ENCODE data around the gene TBC1D9. TPM values are rescaled to one million over a fixed set of nuclear protein-coding genes. Genes with fewer than 3 reads are reported as not detected.

The TBC1D9 gene
- polyA plus RNA-seq, 4 donors, result 54.8 to 71.0 (median 67.1) TPM

DNA sequence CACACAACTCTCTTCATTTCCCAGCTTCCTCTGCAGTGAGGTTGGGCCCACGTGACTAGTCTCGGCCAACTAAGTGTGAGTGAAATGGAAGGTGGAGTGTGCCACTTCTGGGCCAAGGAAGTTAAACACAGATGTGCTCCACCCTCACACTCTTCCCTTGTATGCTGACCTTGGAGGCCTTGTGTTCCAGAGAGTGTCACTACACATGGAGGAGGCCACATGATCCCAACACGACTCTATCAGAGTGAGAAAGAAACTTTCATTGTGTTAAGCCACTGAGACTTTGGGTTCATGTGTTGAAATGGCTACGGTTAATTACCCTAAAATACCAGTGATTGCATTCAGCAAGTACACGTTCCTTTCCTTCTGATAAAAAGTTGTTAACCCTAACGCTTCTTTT, 55.1 kb downstream of the TBC1D9 start:
- DNase-seq (ENCODE audit: low read depth in 4 of 4, low spot score in 3 of 4), result no peak

DNA sequence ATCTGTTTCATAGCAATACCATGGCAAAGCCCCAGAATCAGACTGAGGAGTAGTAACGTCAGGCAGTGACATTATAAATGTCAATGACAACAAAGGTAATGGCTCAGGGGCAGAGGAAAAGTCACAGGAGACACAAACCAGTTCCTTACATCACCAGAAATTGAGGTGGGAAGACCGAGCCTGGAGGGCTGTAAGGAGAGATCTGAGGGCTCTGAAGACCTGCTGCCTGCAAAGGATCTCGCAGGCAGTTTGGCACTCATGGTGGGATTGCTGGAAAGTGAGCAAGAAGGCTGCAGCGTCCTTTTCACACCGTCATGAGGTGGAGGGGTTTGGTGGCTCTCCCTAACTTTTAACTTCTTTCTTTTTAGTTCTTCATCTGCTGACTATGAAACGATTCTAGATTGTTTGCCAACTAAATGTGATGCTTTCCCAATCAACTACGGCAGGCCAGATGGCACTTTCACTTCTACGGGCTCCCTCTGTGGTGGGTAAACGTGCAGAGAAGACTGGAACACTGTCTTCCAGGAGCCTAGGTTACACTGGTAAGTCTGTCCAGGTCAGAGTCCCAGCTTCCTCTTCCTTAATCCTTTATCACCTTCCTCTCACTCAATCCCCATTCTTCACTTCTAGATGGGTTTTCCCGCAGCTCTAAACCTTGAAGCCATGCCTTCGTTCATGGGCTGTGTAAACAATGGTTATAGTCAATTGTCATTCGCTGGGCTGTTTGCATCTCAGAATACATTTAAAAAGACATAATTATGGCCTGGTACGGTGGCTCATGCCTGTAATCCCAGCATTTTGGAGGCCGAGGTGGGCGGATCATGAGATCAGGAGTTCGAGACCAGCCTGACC, 58.2 kb downstream of the TBC1D9 start:
- DNase-seq (ENCODE audit: low read depth in 4 of 4, low spot score in 3 of 4), result no peak

DNA sequence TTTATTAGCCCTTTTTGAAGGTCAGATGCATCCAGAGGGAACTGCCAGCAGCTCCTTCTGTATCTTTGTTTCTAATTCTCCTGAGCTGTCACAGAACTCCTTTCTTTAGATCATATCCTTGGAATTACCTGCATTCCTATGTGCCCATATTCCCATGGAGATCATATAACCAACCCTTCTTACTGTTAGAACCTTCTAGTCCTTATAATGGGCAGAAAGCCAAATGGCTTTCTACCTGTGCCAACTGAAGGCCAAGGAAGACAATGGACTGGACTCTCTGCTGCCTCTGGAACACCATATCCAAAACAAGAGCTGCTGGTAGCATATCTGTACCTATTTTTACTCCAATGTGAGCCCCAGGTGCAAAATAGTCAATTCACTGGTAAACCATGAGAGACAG, 60.7 kb downstream of the TBC1D9 start:
- DNase-seq (ENCODE audit: low read depth in 4 of 4, low spot score in 3 of 4), result no peak

- no peak for DNase-seq (ENCODE audit: low read depth in 4 of 4, low spot score in 3 of 4)
Observed at GRCh38 chr4:140693562-140693961, 62.6 kb downstream of the TBC1D9 start.

- DNase-seq (ENCODE audit: low read depth in 4 of 4, low spot score in 3 of 4), result no peak
Observed at GRCh38 chr4:140691369-140691768, 64.8 kb downstream of the TBC1D9 start.

GRCh38 chr4:140690093-140690492, 66.1 kb downstream of the TBC1D9 start:
- no peak for DNase-seq (ENCODE audit: low read depth in 4 of 4, low spot score in 3 of 4)

DNA sequence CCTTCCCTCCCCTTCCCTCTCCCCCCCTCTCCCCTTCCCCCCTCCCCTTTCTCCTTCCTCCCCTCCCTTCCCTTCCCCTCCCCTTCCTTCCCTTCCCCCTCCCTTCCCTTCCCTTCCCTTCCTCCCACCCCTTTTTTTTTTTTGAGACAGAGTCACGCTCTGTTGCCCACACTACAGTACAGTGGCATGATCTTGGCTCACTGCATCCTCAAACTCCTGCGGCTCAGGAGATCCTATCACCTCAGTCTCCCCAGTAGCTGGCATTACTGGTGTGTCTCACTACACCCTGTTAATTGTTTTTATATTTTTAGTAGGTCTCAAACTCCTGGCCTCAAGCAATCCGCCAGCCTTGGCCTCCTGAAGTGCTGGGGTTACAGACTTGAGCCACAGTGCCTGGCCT, 66.6 kb downstream of the TBC1D9 start:
- DNase-seq (ENCODE audit: low read depth in 4 of 4, low spot score in 3 of 4), result peak in 1 of 4 donors; percentile 22

DNA sequence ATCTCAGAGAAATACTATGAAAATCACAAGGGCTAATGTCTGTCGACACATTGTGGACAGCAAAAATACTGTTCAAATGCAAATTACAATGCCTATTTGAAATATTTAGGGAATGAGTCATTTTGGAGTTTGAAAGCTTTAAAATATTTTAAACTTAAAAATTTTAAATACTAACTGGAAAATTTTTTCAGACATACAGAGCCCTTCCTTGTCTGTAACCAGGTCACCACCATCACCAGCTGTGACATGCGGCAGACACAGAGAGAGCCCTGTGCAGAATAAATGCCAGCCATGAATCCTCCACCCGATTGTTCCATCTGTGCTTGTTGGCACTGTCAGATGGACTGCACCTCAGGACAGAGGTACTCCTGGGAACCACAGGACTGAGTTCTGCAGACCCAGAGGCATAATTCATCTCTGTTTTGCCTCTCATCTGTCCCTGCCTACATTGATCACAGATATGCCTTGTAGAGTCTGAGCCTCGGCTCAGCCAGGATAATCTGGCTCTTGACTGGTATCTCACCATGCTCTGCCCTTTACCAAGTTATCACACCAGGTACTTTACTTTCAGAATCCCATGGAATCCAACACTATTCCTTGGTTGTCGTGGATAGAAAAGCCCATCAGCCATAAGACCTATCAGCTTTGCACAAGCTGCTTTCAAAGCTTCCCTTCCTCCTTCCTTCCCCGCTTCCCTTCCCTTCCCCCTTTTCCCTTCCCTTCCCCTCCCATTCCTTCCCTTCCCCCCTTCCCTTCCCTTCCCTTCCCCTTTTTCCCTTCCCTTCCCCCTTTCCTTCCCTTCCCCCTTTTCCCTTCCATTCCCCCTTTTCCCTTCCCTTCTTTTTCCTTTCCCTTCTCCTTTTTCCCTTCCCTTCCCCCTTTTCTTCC, 67.2 kb downstream of the TBC1D9 start:
- no peak for DNase-seq (ENCODE audit: low read depth in 4 of 4, low spot score in 3 of 4)

- DNase-seq (ENCODE audit: low read depth in 4 of 4, low spot score in 3 of 4), result no peak
Observed at GRCh38 chr4:140686796-140687195, 69.4 kb downstream of the TBC1D9 start.

DNA sequence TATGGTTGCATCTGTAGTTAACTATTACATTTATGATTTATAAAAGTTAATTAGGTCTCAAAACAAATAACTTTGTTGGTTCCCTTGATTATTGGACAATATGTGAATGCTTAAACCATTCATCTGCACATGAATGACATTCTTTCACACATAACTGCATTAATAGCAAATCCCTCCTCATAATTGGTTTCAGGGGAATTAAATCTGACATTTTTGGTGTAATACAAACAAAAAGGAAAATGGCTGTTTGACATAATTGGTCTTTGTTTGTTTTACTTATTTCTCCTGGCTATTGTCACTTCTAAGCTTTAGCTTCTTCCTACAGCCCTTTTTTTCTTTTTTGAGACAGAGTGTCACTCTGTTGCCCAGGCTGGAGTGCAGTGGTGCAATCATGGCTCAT, 71.9 kb downstream of the TBC1D9 start:
- no peak for DNase-seq (ENCODE audit: low read depth in 4 of 4, low spot score in 3 of 4)

DNA sequence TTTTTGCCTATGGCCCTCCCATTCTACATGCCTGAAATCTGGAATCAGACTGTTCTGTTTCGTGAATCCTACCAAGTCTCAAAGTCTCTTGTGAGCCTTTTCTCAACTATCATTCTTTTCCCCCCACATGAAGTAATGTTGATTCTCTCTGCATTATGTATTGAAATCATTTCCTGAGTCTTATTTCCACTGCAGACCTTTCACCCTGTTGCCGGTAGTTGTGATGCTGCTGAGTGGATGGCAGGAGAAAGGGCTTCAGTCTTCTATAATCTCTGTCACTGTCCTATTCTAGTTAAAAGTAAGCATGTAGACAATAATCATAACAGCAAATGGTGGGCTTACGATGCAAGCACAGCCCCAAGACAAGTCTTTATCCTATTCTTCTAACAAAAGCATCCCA, 75.0 kb downstream of the TBC1D9 start:
- no peak for DNase-seq (ENCODE audit: low read depth in 4 of 4, low spot score in 3 of 4)

DNA sequence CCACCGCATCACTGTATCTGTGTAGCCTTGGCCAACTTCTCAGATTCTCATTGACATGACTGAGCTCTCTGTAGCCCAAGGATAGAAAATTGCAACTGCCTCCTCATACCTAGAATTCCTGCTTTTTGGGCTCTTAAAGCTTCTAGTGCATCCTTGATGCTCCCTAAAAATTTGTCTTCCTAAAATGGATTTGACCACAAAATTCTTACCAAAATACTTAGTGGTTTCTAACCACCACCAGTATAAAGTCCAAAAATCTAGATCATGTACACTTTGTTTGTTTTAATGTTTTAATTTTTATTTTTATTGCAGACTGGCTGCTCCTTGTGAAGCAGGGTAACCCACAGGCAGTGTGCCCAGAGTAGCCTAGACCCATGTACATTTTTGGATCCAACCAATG, 75.5 kb downstream of the TBC1D9 start:
- DNase-seq (ENCODE audit: low read depth in 4 of 4, low spot score in 3 of 4), result no peak

DNA sequence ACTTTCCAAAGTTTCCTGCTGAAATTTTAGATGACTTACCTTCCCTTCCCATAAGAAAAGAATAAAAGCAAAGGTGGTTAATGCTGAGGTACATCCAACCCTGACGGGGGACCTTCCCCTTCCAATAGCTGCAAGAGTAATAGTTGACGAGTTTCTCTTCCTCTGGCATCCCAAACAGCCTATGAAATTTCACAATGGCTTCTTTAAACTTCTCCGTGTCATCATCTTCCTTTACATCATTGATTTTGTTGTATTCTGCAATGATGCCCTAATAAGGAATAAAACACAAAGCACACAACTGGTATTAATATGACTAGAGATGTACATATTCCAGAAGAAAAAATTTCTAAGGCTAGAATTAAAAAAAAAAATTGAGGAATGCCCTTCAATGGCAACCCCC, 76.6 kb downstream of the TBC1D9 start:
- DNase-seq (ENCODE audit: low read depth in 4 of 4, low spot score in 3 of 4), result no peak

- DNase-seq (ENCODE audit: low read depth in 4 of 4, low spot score in 3 of 4), result no peak
Observed at GRCh38 chr4:140675599-140676231, 80.5 kb downstream of the TBC1D9 start.

DNA sequence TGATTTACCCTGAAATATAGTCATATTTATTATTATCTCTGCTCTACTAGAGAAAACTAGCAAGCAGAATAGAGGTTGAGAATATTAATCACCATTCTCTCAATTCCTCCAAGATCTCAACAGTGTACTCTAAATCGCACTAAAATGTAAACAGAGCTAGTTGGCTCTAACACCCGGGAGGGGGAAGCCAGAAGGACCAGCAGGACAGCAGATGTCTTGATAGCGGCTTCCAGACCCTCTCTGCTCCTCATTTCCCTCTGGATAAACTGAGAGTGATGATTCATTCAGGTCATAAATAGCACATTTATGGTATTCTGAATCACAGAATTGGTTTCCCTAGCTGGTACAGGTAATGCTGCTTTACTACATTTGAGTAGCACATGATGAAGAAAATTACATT, 82.5 kb downstream of the TBC1D9 start:
- no peak for DNase-seq (ENCODE audit: low read depth in 4 of 4, low spot score in 3 of 4)

DNA sequence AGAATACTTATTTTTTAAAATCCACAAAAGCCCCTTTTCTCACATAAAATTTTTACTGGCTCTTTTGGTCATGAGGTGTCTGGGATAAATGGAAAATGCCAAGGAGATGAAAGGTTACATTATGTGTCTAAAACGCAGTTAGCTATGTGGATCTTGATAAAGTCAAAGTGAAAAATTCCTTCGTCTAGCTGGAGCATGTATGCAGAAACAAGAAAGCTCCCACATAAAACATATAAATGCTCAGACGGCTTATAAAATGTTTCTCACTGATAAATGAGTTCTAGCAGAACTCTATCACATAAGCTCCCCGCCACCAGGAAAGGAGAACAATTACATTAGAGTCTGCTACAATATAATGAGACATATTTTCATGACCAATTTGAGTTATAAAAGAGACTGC, 83.8 kb downstream of the TBC1D9 start:
- DNase-seq (ENCODE audit: low read depth in 4 of 4, low spot score in 3 of 4), result no peak

DNA sequence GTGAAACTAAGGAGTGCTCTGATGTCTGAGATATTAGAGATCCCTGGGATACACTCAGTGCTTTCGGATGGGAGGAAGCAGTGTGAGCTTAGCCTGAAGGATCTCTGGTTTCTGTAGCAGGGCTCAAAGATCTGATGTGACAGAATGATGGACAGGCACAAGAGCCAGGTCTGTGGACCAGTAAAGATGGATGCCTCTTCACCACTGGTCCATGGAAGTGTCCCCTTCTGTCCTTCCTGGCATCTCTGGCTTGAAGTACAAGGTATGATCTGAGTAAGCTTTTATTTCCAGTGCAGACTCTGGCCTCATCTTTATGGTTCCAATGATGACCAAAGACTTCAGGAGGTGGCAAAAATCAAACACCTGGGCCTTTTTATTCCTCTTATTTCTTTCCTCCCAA, 88.1 kb downstream of the TBC1D9 start:
- no peak for DNase-seq (ENCODE audit: low read depth in 4 of 4, low spot score in 3 of 4)

- no peak for DNase-seq (ENCODE audit: low read depth in 4 of 4, low spot score in 3 of 4)
Observed at GRCh38 chr4:140666889-140667614, 89.1 kb downstream of the TBC1D9 start.

DNA sequence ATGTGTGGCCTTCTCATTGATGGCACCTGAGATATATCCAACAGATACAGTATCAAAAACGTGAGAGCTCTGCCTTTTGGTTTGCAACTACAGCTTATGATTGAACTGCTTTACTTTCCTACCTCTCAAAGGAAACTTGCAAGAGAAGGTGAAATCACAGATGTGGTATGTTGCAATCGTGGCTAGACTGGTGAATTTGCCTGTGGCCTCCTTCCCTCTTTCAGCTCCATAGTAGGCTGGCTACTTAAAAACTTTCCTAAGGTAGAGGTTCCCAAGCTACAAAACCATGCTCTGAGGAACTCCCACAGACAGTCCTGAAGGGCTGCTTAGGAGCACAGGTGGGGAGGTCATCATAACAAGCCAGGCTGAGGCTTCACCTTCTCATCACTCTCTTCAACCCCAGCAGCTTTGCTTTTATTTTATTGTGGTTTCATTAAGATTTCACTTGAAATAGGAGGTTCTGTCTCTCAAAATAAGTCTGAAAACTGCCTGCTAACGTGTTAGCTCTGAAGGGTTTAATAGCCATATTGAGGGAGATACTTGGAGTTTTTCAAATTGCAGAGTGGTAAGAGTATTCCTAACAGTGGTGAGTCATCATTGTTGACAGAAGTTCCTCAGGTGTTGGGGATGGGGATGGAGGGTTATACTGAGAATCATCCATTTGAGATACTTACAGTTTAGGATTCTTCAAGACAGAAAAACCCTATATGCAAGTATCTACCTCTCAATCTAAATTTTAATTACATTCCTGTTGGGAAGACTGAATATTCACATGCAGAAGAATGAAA, 93.9 kb downstream of the TBC1D9 start:
- DNase-seq (ENCODE audit: low read depth in 4 of 4, low spot score in 3 of 4), result no peak

DNA sequence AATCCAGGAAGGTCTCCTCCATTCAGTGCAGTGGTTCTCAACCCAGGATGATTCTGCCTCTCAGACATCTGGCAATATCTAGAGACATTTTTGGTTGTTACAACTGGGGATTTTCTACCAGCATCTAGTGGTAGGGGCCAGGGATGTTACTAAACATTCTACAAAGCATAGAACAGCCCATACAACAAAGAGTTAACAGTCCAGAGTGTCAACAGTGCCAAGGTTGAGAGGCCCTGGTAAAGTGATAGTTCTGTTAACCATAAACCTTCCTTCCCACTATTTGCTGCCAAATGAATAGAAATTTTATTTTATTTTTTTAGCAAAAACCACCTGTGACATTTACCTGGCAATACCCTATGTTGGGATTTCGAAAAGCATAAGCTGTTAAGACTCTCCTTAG, 94.6 kb downstream of the TBC1D9 start:
- no peak for DNase-seq (ENCODE audit: low read depth in 4 of 4, low spot score in 3 of 4)

Measured in right renal pelvis (tissue), 4 donors.